Measurements from ENCODE around the gene NPFFR1.
"Not testable (repeated sequence)": the region's sequence is repeated elsewhere in the genome, so short reads cannot be mapped to it uniquely, and the experiment has no call there.

NPFFR1 gene

GRCh38 chr10:70255329-70256299, 28.2 kb downstream of the NPFFR1 start:
- peak; percentile 23 for DNase-seq (ENCODE audit: low spot score)

- no peak for DNase-seq (ENCODE audit: low spot score)
Observed at GRCh38 chr10:70254778-70255328, 29.0 kb downstream of the NPFFR1 start.

- DNase-seq (ENCODE audit: low spot score) = no peak
Observed at GRCh38 chr10:70253878-70254765, 29.7 kb downstream of the NPFFR1 start.

- DNase-seq (ENCODE audit: low spot score) = peak; percentile 62
Observed at GRCh38 chr10:70250961-70251680, 32.7 kb downstream of the NPFFR1 start.

GRCh38 chr10:70247360-70247759, 36.4 kb downstream of the NPFFR1 start:
- DNase-seq (ENCODE audit: low spot score) = no peak

GRCh38 chr10:70241081-70241480, 42.7 kb downstream of the NPFFR1 start:
- no peak for DNase-seq (ENCODE audit: low spot score)

- DNase-seq (ENCODE audit: low spot score) = not testable (repeated sequence)
Observed at GRCh38 chr10:70239986-70240385, 43.8 kb downstream of the NPFFR1 start.

GRCh38 chr10:70239077-70239976, 44.5 kb downstream of the NPFFR1 start:
- DNase-seq (ENCODE audit: low spot score) = not testable (repeated sequence)

GRCh38 chr10:70237958-70238536, 45.8 kb downstream of the NPFFR1 start:
- not testable (repeated sequence) for DNase-seq (ENCODE audit: low spot score)

GRCh38 chr10:70234668-70235447, 48.9 kb downstream of the NPFFR1 start:
- no peak for DNase-seq (ENCODE audit: low spot score)

- DNase-seq (ENCODE audit: low spot score) = no peak
Observed at GRCh38 chr10:70233939-70234300, 49.9 kb downstream of the NPFFR1 start.

- peak; percentile 98 for DNase-seq (ENCODE audit: low spot score)
Observed at GRCh38 chr10:70233109-70233938, 50.5 kb downstream of the NPFFR1 start, which contains the start of gene PPA1. TSS of gene PPA1 (minus strand) at chr10:70233429. CDS start at chr10:70233327, 102 bp downstream.

GRCh38 chr10:70232859-70233108, 51.0 kb downstream of the NPFFR1 start:
- no peak for DNase-seq (ENCODE audit: low spot score)

- peak; percentile 30 for DNase-seq (ENCODE audit: low spot score)
Observed at GRCh38 chr10:70232155-70232858, 51.5 kb downstream of the NPFFR1 start.

GRCh38 chr10:70228491-70228890, 55.3 kb downstream of the NPFFR1 start:
- no peak for DNase-seq (ENCODE audit: low spot score)

- no peak for DNase-seq (ENCODE audit: low spot score)
Observed at GRCh38 chr10:70227548-70228320, 56.1 kb downstream of the NPFFR1 start.

- DNase-seq (ENCODE audit: low spot score) = no peak
Observed at GRCh38 chr10:70223728-70224127, 60.1 kb downstream of the NPFFR1 start.
